T-helper 1 cell treated with Interleukin-12 subunit alpha and Interleukin-12 subunit beta and Interleukin-4 antibody, amounts not matched to agents 30 ng/mL and 1 ng/mL, for 36 hours (primary cell): Measurements from ENCODE around the gene UVRAG. TPM values are rescaled to one million over a fixed set of nuclear protein-coding genes. Genes with fewer than 3 reads are reported as not detected.

Source experiments
- intact Hi-C: fragments of 100-400 bp; cut with micrococcal nuclease; formaldehyde crosslinking; loops from one replicate; pipeline ENCODE4 v1.15.1; 2024
- total RNA-seq: library from RNA; stranded (reverse); gene quantifications from 2 replicates; pipeline ENCODE4 v1.2.3, GENCODE V29; 2022

Gene UVRAG
- total RNA-seq, 1 donor from 2014 or later, result 21.7 TPM

DNA sequence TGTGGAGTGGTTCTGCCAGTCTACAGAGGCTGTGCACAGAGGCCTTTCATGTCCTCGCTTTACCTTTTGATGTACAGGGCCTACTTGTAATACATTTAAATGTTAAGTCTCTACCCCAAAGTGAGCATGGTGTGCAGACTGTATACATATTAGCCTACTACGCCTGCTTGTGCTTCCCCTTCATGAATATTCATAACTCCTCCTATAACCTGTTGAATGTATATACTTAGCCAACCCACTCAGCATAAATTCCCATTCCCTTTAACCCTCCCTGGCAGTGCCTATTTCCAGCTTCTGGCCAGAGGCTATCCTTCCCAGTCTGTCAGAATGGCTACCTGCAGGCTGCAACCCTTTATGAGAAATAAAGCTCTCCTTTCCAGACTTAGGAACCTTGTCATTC is 275.2 kb downstream of the UVRAG start:
- intact Hi-C loops, result no loop called here

DNA sequence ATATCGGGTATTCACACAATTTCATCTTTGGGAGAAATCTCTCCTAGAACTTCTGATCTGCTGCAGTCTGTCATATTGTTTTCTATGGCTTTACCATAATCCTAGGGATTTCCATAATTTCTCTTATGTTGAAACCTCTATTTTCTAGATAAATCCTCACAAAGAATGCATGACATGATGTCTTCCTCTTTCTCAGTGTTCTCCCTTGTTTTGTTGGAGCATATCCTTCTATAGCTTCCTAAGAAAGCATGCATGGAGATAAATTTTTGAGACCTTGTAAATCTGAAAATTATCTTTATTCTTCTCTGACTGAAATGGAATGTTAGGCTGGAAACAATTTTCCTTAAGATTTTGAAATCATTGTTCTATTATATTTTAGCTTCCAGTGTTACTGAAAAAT is 275.8 kb downstream of the UVRAG start:
- intact Hi-C loops, result no loop called here

DNA sequence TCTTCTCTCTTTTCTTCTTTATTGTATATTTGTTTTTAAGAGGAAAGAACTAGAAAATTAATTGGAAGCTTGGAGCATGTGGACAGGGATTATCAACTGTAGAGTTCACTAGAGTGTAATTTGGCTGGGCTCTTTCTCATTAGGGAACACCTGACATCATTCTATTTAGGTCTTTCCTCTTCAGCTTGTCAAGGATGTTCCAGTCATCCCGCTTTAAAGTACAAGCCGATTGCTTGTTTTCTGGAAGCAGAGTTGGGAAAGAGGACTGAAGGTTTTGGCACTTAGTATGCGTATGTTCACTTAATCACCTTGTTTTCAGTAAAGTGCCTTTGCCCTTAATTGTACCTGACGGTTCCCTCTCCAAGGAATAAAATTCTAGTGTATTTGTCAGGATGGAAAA is 279.7 kb downstream of the UVRAG start:
- intact Hi-C loops, result no loop called here

DNA sequence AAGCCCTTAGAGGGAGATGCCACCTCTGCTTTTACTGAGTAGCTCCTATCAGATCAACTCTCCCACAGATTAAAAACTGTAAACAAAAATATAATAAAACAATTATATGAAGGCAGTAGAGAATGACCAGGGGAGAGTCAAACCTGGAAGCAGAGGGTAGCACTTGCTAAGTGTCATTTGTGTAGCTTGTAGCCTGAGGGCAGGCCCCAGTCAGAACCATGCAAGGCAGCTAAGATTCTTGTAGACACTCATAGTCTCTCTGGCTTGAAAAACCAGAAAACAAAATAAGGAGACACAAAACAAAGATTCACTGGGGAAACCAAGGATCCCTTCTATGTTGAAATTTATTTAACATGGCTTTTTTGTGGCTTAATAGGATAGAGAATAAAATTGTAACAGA is 280.9 kb downstream of the UVRAG start:
- intact Hi-C loops, result no loop called here

DNA sequence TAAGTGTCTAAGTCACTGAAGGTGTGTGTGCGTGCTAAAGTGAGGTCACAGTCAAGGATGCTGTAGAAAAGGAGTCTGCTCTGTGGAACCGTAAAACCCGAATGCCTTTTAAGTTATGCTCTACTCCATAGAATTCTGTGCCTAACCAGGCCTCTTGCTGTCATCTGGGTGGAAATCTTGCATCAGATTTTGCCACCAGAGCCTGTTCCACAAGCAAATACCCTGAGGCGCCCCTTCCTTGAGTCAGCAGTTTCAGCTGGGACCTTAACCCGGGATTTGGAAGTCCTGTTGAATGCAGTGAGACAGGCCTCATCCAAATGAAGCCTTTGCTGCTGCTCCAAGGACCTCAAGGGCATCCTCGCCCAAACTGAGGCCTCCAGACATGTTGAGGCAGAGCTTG is 281.5 kb downstream of the UVRAG start:
- intact Hi-C loops, result no loop called here

DNA sequence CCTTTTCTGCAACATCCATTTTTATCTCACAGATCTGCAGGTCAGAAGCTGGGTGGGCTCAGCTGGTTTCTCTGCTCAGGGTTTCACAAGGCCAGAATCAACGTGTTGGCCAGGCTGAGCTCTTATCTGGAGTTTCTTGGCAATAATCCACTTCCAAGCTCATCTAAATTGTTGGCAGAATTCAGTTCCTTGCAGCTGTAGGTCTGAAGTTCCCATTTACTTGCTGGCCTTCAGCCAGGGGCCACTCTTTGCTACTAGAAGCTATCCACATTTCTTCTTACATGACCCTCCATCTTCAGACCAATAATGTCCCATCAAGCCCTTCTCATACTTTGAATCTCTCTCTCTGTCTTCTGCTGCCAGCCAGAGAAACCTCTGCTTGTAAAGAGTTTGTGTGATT is 287.8 kb downstream of the UVRAG start:
- intact Hi-C loops, result no loop called here

DNA sequence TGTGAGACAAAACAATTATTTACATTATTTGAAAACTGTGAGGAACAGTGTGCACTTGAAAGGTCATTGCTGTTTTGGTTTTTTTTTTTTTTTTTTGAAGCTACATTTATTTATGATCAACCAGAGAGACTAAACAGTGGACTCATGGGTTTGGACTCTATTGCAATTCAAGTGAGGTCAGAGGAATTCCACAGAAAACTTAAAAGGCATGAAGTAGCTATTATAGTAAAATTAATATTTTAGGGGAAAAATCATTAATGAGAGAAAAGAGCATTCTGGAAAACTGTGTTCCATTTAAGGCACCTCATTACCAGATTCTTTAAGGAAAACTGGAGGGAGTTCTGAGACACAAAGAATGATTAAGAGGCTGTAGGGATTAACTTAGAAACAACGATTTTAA is 288.4 kb downstream of the UVRAG start:
- intact Hi-C loops, result no loop called here

DNA sequence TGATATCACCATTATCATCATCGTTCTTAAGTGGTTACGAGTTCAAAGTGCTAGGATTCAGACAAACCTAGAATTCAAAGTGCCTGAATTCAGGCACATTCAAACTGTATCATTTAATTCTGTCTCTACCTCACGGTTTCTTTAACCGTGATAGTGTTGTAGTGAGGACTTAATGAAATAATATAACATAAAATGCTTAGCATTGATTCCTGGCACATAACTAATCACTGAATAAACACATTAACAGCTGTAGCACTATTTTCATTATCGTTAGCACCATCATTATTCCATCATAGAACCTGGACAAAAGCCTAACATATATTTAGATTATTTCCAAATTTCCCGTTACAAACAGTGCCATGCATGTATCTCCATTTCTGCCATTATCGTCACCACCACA is 289.3 kb downstream of the UVRAG start:
- intact Hi-C loops, result no loop called here

DNA sequence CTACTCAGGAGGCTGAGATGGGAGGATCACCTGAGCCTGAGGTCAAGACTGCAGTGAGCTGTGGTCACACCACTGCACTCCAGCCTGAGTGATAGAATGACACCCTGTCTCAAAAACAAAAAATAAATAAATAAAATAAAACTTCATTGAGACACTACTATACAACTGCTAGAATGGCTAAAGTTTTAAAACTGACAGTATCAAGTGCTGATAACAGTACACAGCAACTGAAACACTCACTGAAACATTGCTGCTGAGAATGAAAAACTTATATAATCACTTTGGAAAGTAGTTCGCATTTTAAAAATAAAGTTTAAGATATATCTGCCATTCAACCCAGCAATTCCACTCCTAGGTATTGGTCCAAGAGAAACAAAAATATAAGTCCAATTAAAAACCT is 290.6 kb downstream of the UVRAG start:
- intact Hi-C loops, result no loop called here

DNA sequence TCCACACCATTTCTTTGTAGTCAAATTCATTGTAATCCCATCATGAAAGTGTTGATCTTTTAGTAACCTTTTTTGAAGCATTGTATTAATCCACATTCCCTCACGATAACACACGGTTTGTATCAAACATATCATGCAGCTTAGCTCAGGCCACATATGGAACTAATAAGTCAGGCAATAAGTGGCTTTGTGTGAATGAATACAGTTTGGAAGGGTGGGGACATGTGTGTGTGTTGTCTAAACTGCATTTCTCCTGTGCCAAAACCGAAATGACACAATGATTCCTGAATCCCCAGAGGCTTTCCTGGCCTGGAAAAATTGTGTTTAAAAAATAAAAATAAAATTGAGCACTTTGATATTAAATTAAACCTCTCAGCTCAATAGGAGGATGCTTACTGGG is 293.0 kb downstream of the UVRAG start:
- intact Hi-C loops, result no loop called here

DNA sequence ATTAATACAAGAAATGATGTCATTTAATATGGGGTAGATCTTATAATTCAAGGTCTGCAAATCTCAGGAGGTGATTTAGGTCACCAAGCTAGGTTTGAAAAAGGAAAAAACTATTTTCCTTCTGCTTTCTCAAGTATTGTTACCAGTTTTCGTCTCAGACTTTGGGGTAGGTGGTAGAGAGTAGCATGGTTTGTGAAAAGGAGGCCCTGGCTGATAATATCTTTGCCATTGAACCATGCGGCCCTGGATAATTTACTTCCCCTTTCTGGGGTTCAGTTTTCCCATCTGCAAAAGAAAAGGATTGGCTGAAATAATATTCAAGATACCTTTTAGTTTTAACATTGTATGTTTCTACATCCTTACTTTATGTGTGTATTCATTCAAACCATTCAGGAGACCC is 299.2 kb downstream of the UVRAG start:
- intact Hi-C loops, result no loop called here

DNA sequence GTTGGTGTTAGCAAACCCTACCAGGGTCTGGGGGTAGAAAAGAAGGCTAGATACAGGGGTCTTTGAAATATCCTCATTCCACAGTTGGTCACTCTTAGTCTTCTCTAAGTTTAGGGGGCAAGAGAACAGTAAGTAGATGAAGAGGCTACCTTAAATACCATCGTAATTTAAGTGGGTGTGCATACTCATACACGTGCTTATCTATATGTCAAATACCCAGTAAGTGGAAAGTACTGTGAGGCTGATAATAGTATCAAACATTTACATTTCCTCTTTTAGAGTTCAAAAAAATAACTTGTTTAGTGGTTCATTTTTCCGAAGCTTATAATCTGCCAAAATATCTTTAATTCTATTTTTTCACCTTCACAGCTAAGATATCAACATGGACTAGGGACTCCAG is 300.5 kb downstream of the UVRAG start:
- intact Hi-C loops, result no loop called here

DNA sequence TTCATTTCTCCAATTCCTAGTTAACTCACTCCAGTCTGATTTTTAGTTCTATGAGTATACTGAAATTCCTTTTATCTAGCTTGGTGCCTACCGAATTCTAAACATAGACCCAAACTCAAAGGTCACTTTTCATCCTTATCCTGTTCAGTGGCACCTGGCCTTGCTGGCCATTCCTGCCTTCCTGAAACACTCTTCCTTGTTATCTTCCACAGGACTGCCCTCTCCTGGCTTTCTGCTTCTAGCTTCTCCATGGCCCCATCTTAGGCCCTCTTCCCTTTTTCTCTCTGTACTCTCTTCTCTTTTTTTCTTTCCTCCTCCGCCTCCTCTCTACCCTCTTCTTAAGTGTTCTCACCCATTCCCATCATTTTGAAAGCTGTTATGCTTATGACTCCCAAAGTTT is 304.0 kb downstream of the UVRAG start:
- intact Hi-C loops, result no loop called here

DNA sequence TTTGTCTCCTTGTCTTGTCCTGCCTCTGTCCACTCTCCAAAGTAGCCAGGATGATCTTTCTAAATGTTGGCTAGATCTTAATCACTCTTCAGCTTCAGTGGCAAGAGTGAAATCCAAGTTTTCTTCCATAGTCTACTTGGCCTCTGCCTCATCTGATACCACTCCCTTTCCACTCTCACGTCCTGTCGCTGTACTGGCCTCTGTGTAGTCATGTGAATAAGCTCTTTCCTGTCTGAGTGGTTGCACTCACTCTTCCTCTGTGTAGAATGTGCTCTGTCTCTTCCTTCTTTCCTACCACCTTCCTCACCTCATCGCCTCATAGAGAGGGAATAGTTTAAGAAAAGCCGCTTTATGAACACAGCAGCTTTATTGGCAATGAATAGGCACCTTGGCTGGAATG is 304.8 kb downstream of the UVRAG start:
- intact Hi-C loops, result no loop called here

DNA sequence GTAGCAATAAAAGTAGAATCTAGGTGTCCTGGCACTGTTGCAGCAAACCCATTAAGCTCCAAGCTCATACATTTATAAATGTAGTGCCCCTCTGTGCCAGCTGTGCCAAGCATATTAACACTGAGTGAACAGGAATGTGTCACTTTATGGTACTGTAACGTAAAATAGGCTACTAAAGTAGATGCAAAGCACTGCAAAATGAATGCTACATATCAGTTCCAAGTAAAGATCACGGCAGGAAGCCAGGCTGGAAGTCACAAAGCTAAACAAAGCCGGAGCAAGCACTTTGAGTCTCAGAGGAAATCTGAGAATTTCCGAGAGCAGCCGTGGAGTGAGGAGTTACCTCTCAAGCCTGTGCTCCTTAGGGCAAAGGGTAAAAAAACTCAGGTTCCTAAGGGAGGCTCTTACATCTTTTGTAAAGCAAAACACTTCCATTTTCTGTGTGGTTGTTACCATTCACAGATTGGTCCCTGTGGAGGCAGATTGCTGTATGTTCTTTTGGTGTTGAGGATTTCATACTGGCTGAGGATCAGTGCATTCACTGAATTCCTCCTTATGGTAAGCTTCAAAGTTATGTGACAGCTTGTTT is 305.6 kb downstream of the UVRAG start:
- intact Hi-C loops, result no loop called here

DNA sequence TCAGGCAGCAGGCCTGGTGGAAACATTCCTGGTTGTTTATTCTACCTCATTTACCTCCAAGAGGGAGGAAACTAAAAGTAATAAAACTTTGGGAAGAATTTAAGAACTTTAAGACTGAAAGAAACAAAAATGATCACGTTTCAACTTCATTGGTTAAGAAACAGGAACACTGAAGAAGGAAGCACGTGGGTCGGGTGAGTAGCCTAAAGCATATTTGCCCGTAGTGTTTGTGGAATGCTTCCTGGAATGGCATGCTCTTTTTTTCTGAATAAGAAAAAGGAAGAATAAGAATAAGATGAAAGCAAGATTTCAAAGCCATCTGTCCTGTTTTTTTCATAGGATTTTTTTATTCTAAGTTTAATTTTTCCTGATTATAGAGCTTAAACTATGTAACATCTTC is 308.2 kb downstream of the UVRAG start:
- intact Hi-C loops, result no loop called here

DNA sequence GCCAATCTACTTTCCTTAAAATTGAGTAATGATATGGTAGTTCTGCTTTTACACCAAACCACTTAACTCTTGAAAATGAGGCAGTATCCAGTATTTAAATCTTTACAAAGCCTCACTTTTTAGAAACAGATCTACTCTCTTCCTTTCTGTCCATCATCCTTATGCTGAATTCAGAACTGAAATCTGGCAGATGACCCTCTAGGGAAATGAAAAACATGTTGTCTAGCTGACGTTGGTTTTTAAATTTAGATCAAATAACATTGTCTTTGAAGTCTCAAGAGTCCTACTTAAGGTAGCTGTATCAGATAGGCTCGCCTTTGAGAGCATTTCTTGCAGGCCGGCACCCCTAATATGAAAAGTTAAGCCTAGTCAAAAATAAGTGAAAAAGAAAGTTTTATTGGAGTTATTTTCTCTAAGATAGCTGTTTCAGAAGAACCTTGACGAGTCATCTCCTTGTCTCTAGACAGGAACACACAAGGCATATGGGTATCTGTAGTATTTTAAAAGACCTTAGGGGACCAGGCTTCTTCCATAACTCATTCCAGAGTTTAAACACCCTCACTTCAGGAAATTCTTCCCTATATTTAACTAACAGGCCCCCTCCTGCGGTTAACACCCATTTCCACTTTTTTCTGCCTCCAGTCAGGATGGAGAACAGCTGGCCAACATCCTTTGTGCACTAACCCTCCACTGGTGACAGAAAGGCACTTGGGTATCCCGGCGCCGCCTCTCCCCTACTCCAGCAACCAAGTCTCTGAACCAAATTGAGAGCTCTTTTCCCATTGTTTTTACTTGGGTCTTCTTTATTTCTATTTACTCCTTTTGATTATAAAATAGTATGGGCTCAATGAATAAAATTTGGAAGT is 310.1 kb downstream of the UVRAG start:
- intact Hi-C loops, result no loop called here

DNA sequence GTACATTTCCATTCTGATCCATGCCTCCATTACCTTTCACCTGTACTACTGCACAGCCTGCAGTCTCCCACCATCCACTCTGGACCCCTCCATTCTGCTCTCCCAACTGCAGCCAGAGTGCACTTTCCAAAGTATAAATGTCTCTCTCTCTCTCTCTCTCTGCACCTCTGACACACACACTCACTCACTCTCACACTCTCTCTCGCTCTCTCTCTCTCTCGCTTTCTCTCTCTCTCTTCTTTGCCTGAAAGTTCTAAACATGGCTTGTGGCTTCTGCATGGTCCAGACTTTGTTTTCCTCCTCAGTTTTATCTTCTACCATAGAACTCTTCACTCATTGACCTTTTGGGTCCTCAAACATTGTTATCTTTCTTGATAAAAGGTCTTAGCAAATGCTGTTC is 314.7 kb downstream of the UVRAG start:
- intact Hi-C loops, result no loop called here

DNA sequence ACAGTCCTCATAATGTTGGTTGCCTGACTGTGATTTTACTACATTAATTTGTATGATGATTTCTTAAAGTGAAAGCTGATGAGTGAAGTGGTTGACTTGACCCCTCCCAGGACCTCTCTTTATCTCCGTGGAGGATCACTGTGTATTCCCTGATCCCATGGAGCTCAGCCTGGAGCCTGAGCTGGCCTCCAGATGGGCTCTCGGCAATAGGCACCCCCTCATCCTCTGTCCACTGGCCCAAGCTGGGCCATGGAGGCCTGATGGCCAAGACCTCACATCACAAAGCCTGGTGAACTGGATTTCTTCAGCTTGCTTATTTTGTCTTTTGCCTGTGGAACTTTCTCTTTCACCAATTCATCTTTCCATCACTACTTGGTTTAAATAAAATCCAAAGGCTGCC is 316.1 kb downstream of the UVRAG start:
- intact Hi-C loops, result no loop called here

DNA sequence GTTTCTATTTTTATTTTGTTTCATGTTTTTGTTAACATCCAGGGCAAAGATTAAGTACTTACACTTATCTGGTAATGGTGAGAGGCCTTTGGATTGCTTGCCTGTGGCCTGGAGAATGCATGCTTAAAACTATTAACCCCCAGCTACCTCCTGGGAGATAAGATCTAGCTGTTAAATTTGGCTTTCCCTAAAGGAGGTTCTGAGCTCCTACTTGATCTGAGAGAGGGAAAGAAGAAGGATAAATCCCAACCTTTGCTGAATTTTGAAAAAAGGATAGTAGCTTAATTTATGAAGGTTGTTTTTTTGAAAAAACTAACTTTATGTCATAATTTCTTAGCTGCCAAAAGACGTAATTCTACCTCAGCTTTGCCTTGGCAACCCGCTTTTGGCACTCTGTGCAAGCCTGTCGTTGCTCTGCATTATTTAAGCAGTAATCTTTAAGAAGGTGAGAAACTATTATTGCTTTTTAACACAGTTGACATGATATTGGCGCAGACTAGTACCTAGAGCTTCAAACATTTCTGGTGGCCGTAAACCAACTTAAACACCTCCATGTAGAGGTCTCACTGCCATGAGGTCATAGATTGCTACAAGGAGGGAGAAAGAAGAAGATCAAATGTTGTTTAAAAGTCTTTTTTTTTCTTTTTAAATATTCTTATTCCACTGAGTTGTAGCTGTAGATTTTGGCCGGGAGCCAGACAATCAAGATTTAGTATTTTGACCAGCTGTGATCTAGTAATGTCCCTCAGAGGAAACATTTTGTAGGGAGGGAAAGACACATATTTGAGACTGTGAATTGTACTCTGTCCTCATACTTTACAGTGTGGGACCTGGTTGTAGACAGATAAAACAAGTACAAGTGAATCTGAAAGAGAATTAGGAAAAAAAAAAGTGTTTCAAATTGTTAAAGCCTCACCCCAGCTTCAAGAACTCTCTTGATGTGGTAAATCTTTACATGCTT is 316.9 kb downstream of the UVRAG start:
- intact Hi-C loops, result no loop called here

DNA sequence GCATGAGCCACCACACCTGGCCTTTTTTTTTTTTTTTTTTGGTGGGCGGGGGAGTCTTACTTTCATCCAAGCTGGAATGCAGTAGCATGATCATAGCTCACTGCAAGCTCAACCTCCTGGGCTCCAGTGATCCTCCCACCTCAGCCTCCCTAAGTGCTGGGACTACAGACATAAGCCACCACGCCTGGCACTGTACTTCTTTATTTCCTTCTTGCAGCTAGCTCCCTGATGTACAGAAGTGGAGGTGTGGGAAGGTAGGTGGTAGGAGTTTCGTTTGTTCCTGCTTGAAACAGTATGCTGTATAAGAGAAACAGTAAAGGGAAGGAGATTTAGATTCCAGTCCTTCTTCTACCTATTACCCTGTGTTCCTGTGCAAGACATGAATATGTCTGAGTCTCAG is 319.2 kb downstream of the UVRAG start:
- intact Hi-C loops, result no loop called here

DNA sequence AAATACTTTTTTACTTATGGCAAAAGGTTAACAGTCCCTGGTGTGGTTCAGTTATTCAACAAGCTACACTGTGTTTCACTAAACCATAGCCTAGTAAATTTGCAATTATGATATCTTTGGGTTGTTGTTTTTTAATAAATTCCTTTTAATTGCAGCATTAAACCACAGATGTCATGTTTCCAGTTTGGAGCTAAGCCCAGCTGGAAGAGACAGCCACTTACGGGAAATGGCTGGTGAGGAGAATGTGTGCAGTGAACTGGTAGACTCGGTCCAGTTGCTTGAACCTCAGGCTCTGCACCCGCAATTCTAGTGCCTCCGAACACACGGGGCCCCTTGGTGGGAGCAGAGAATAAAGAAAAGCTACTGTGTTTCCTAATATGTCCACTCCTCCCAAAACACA is 320.5 kb downstream of the UVRAG start:
- intact Hi-C loops, result no loop called here
